ENCODE data around the gene LRRIQ1. TPM values are rescaled to one million over a fixed set of nuclear protein-coding genes. Genes with fewer than 3 reads are reported as not detected.

LRRIQ1 gene
- total and polyA plus RNA-seq, 2 of the 8 experiments (the other 6 are each of a cell fraction or from before 2014, with no cell fraction given), result 0.24 to 0.76 TPM

- peak; percentile 43 for TF ChIP-seq TAF7 (optimal IDR thresholded peaks at IDR 0.05; ENCODE audit: borderline replicate concordance, low read depth, low read length)
- TF ChIP-seq YY1 (IDR thresholded peaks at IDR 0.05; ENCODE audit: low read depth, low read length), result 0 out of 2 replicates have a peak, but pooled peaks have one; percentile 28
- TF ChIP-seq CTCF (IDR thresholded peaks at IDR 0.05; ENCODE audit: control extremely low read depth in 1 of 3, insufficient read depth in 1 of 3, low read depth in 1 of 3, low read length in 3 of 3), result no peak
- peak; percentile 83 for TF ChIP-seq SP1 (IDR thresholded peaks at IDR 0.05; ENCODE audit: low read depth, low read length)
- TF ChIP-seq TAF1 (IDR thresholded peaks at IDR 0.05; ENCODE audit: low read depth, low read length), result peak; percentile 74
- TF ChIP-seq TEAD4 (IDR thresholded peaks at IDR 0.05; ENCODE audit: low read depth, low read length), result peak; percentile 75
- TF ChIP-seq CREB1 (IDR thresholded peaks at IDR 0.05), result no peak
- TF ChIP-seq SAP30 (IDR thresholded peaks at IDR 0.05; ENCODE audit: insufficient read depth, insufficient replicate concordance, low read length), result peak; percentile 92
Measured at GRCh38 chr12:85036234-85036707, at the start of gene LRRIQ1, which contains the start of gene TSPAN19 (continued).

Measured in H1 (cell line).